ENCODE data around the gene MUC6.

The MUC6 gene

GRCh38 chr11:1054143-1055108, 17.9 kb upstream of the MUC6 start:
- Histone ChIP-seq H3K4me2 (ENCODE audit: low read length, poor library complexity, severe bottlenecking) (no peak overlapping the region), H2BK12ac (ENCODE audit: low read length in 2 of 2) (no peak overlapping the region), H4K8ac (ENCODE audit: low read length) (no peak overlapping the region), H3K4me3 (ENCODE audit: insufficient read depth in 1 of 2, low read depth in 1 of 2, low read length in 2 of 2) (no peak overlapping the region), H3K27ac (ENCODE audit: low read length, poor library complexity, severe bottlenecking) (no peak overlapping the region), H3K9ac (ENCODE audit: low read length) (no peak overlapping the region), H2BK120ac (ENCODE audit: low read depth, low read length) (no peak overlapping the region), H2BK5ac (ENCODE audit: low read depth, low read length, poor library complexity, severe bottlenecking) (no peak overlapping the region), H3K23ac (ENCODE audit: low read length in 2 of 2) (no peak overlapping the region), H2AK5ac (ENCODE audit: low read length, severe bottlenecking) (no peak overlapping the region), H3K79me1 (replicated peaks; ENCODE audit: low read length, poor library complexity, severe bottlenecking) (no peaks in the 10 kb centered on the region), H3K36me3 (ENCODE audit: control insufficient read depth in 1 of 2, insufficient read depth in 2 of 2, low read depth in 1 of 2, low read length in 2 of 2) (no peaks in the 10 kb centered on the region), H2AFZ (ENCODE audit: low read depth, low read length) (no peak overlapping the region), H4K91ac (ENCODE audit: low read length) (no peak overlapping the region), H3K9me3 (ENCODE audit: control insufficient read depth, low read length) (no peaks in the 10 kb centered on the region), H3K4ac (ENCODE audit: low read depth in 1 of 2, low read length in 2 of 2) (no peak overlapping the region), H2BK15ac (ENCODE audit: low read depth, poor library complexity, severe bottlenecking) (no peak overlapping the region), H3K4me1 (ENCODE audit: control insufficient read depth, insufficient read depth, low read depth, low read length) (peaks cover 25% of the 10 kb centered on the region), H3K27me3 (ENCODE audit: control insufficient read depth in 1 of 2, insufficient read depth in 1 of 2, low read length in 2 of 2) (peaks cover 16 to 76% of the 10 kb centered on the region in 2 experiments), H3K18ac (ENCODE audit: low read depth in 1 of 2, low read length in 2 of 2) (no peak overlapping the region), H3K14ac (ENCODE audit: low read length in 2 of 2) (no peak overlapping the region)
- 78% methylated on average over 25 of the region's 25 CpGs for WGBS
- no peak for DNase-seq

- Histone ChIP-seq H3K4me3 (ENCODE audit: insufficient read depth in 1 of 2, low read depth in 1 of 2, low read length in 2 of 2) (no peak overlapping the region), H2BK5ac (ENCODE audit: low read depth, low read length, poor library complexity, severe bottlenecking) (no peak overlapping the region), H2BK15ac (ENCODE audit: low read depth, poor library complexity, severe bottlenecking) (no peak overlapping the region), H3K27ac (ENCODE audit: low read length, poor library complexity, severe bottlenecking) (no peak overlapping the region), H3K14ac (ENCODE audit: low read length in 2 of 2) (no peak overlapping the region), H3K18ac (ENCODE audit: low read depth in 1 of 2, low read length in 2 of 2) (no peak overlapping the region), H2BK120ac (ENCODE audit: low read depth, low read length) (no peak overlapping the region), H3K4ac (ENCODE audit: low read depth in 1 of 2, low read length in 2 of 2) (no peak overlapping the region), H2AK5ac (ENCODE audit: low read length, severe bottlenecking) (no peak overlapping the region), H4K91ac (ENCODE audit: low read length) (no peak overlapping the region), H2BK12ac (ENCODE audit: low read length in 2 of 2) (no peak overlapping the region), H3K4me2 (ENCODE audit: low read length, poor library complexity, severe bottlenecking) (no peak overlapping the region), H3K36me3 (ENCODE audit: control insufficient read depth in 1 of 2, insufficient read depth in 2 of 2, low read depth in 1 of 2, low read length in 2 of 2) (no peaks in the 10 kb centered on the region), H4K8ac (ENCODE audit: low read length) (no peak overlapping the region), H2AFZ (ENCODE audit: low read depth, low read length) (no peak overlapping the region), H3K79me1 (replicated peaks; ENCODE audit: low read length, poor library complexity, severe bottlenecking) (no peaks in the 10 kb centered on the region), H3K27me3 (ENCODE audit: control insufficient read depth in 1 of 2, insufficient read depth in 1 of 2, low read length in 2 of 2) (peaks cover 21 to 86% of the 10 kb centered on the region in 2 experiments), H3K9ac (ENCODE audit: low read length) (no peak overlapping the region), H3K4me1 (ENCODE audit: control insufficient read depth, insufficient read depth, low read depth, low read length) (peaks cover 22% of the 10 kb centered on the region), H3K9me3 (ENCODE audit: control insufficient read depth, low read length) (no peaks in the 10 kb centered on the region), H3K23ac (ENCODE audit: low read length in 2 of 2) (no peak overlapping the region)
- no peak for DNase-seq
- WGBS: 81% methylated on average over 23 of the region's 25 CpGs
Observed at GRCh38 chr11:1053121-1053901, 16.8 kb upstream of the MUC6 start.

GRCh38 chr11:1052133-1053011, 15.9 kb upstream of the MUC6 start:
- no peak overlapping the region for H3K27ac ChIP-seq (ENCODE audit: low read length, poor library complexity, severe bottlenecking)
- no peak overlapping the region for H2BK120ac ChIP-seq (ENCODE audit: low read depth, low read length)
- H4K91ac ChIP-seq (ENCODE audit: low read length): peak overlapping the region; percentile 29
- no peak overlapping the region for H3K4me2 ChIP-seq (ENCODE audit: low read length, poor library complexity, severe bottlenecking)
- no peak overlapping the region for H3K23ac ChIP-seq (ENCODE audit: low read length in 2 of 2)
- no peak overlapping the region for H3K4me3 ChIP-seq (ENCODE audit: insufficient read depth in 1 of 2, low read depth in 1 of 2, low read length in 2 of 2)
- no peak for DNase-seq
- no peak overlapping the region for H2BK5ac ChIP-seq (ENCODE audit: low read depth, low read length, poor library complexity, severe bottlenecking)
- no peaks in the 10 kb centered on the region for H3K79me1 ChIP-seq (replicated peaks; ENCODE audit: low read length, poor library complexity, severe bottlenecking)
- no peak overlapping the region for H3K9ac ChIP-seq (ENCODE audit: low read length)
- no peak overlapping the region for H2AFZ ChIP-seq (ENCODE audit: low read depth, low read length)
- peaks cover 24% of the 10 kb centered on the region for H3K4me1 ChIP-seq (ENCODE audit: control insufficient read depth, insufficient read depth, low read depth, low read length)
- H3K4ac ChIP-seq (ENCODE audit: low read depth in 1 of 2, low read length in 2 of 2): no peak overlapping the region
- H3K36me3 ChIP-seq (ENCODE audit: control insufficient read depth in 1 of 2, insufficient read depth in 2 of 2, low read depth in 1 of 2, low read length in 2 of 2): no peaks in the 10 kb centered on the region
- no peaks in the 10 kb centered on the region for H3K9me3 ChIP-seq (ENCODE audit: control insufficient read depth, low read length)
- no peak overlapping the region for H2AK5ac ChIP-seq (ENCODE audit: low read length, severe bottlenecking)
- H3K14ac ChIP-seq (ENCODE audit: low read length in 2 of 2): no peak overlapping the region
- peaks cover 28 to 87% of the 10 kb centered on the region in 2 experiments for H3K27me3 ChIP-seq (ENCODE audit: control insufficient read depth in 1 of 2, insufficient read depth in 1 of 2, low read length in 2 of 2)
- no peak overlapping the region for H4K8ac ChIP-seq (ENCODE audit: low read length)
- H3K18ac ChIP-seq (ENCODE audit: low read depth in 1 of 2, low read length in 2 of 2): no peak overlapping the region
- H2BK12ac ChIP-seq (ENCODE audit: low read length in 2 of 2): no peak overlapping the region
- WGBS: 85% methylated on average over 25 of the region's 25 CpGs
- H2BK15ac ChIP-seq (ENCODE audit: low read depth, poor library complexity, severe bottlenecking): peak overlapping the region; percentile 34

Measured in mesenchymal stem cell (in vitro differentiated cells and primary cell).